NCI-H2081 treated with DMSO at 0.1 percent for 48 hours (cell line): ENCODE data around the gene SPTAN1.

ENCODE experiments used
- DNase-seq: peaks from one replicate; lab custom pipeline; 2025; lab: John Stamatoyannopoulos, UW

The SPTAN1 gene

GRCh38 chr9:128675382-128675781 lies 123.0 kb downstream of the SPTAN1 start:
- no peak for DNase-seq

- DNase-seq, result no peak
Measured at GRCh38 chr9:128677794-128678193, 125.4 kb downstream of the SPTAN1 start.
